ENCODE measurements around the gene PFN4.

The PFN4 gene

GRCh38 chr2:24077879-24078278 is 45.3 kb downstream of the PFN4 start:
- no peak for DNase-seq (ENCODE audit: low spot score)

GRCh38 chr2:24077535-24077877 is 45.6 kb downstream of the PFN4 start:
- no peak for DNase-seq (ENCODE audit: low spot score)

GRCh38 chr2:24076849-24077534 is 46.1 kb downstream of the PFN4 start:
- no peak for DNase-seq (ENCODE audit: low spot score)

GRCh38 chr2:24075915-24076848 is 47.0 kb downstream of the PFN4 start, which contains the start of gene SF3B6:
Gene SF3B6, minus strand, starts transcription at chr2:24076326. Its CDS starts 97 bp downstream, at chr2:24076229.
- peak; percentile 100 for DNase-seq (ENCODE audit: low spot score)

GRCh38 chr2:24075259-24075658 is 47.9 kb downstream of the PFN4 start:
- no peak for DNase-seq (ENCODE audit: low spot score)

GRCh38 chr2:24073816-24074215 is 49.3 kb downstream of the PFN4 start:
- no peak for DNase-seq (ENCODE audit: low spot score)

GRCh38 chr2:24072259-24072658 is 50.9 kb downstream of the PFN4 start:
- no peak for DNase-seq (ENCODE audit: low spot score)

- no peak for DNase-seq (ENCODE audit: low spot score)
These were observed 57.8 kb downstream of the PFN4 start for GRCh38 chr2:24065341-24065740.

Data from CD4-positive, alpha-beta T cell treated with Interleukin-2 at 100 ng/mL for 4 hours (primary cell).